CD4-positive, alpha-beta T cell treated with Interleukin-4 for 1 hour (primary cell): ENCODE data around the gene HOXD11.

Experiments
- DNase-seq, 2 donors: peaks; one replicate each; pipeline ENCODE4 v3.0.0-alpha.2; 2020 to 2022

Gene HOXD11

DNA sequence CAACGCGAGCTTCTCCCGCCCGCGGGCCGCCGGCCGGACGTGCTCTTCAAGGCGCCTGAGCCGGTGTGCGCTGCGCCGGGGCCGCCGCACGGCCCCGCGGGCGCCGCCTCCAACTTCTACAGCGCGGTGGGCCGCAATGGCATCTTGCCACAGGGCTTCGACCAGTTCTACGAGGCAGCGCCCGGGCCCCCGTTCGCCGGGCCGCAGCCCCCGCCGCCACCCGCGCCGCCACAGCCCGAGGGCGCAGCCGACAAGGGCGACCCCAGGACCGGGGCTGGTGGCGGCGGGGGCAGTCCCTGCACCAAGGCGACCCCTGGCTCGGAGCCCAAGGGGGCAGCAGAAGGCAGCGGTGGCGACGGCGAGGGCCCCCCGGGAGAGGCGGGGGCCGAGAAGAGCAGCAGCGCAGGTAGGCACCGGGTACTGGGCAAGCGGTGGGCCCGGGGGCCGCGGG, 676 bp downstream of the HOXD11 start:
- DNase-seq, result no peak

- no peak for DNase-seq
Observed at GRCh38 chr2:176109192-176109901, 2.3 kb downstream of the HOXD11 start.

DNA sequence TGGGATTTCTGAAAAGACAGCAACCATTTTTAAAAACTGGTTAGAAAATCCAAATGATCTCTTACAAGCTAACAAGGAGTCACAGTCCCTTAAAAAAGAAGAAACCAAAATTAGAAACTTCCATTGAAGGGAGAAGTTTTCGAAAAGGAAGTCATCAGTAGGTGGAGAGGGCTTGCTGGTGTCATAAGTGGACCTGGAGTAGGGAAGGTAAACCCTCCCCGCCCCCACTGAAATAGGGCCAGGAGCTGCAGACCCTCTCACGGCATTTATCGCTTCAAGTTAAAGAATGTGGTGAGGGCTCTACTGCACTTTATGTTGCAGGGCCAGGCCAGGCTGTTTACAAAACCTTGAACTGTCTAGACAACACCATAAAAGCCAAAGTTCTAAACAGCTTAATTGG, 2.9 kb downstream of the HOXD11 start:
- no peak for DNase-seq

GRCh38 chr2:176110415-176111308, 3.6 kb downstream of the HOXD11 start:
- DNase-seq, result no peak

GRCh38 chr2:176111309-176111663, 4.2 kb downstream of the HOXD11 start:
- DNase-seq, result no peak

DNA sequence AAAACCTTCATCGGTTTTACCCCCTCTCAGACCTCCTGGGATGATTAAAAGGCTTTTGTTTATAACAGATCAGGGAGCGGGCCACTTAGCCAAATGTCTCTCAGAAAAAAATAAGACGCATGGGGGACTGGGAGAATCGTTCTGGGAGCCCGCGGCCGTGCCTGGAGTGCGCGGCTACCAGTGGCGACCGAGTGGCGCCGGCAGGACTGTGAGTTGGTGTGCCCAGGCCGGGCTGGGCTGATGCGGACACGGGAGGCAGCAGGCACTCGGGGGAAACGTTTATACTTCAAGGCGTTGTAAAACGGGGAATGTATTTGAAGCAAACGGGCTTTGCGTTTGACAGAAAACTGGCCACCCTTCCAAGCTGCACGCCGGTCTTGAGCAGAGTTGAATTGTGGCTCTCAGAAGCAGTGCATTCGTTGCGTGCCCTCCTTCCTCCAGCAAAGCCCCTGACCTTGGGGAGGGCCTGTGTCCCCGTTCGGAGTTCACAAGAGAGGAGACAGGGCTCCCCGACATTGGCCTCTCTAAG, 4.8 kb downstream of the HOXD11 start:
- DNase-seq, result no peak

- no peak for DNase-seq
Observed at GRCh38 chr2:176112375-176113302, 5.6 kb downstream of the HOXD11 start.

DNA sequence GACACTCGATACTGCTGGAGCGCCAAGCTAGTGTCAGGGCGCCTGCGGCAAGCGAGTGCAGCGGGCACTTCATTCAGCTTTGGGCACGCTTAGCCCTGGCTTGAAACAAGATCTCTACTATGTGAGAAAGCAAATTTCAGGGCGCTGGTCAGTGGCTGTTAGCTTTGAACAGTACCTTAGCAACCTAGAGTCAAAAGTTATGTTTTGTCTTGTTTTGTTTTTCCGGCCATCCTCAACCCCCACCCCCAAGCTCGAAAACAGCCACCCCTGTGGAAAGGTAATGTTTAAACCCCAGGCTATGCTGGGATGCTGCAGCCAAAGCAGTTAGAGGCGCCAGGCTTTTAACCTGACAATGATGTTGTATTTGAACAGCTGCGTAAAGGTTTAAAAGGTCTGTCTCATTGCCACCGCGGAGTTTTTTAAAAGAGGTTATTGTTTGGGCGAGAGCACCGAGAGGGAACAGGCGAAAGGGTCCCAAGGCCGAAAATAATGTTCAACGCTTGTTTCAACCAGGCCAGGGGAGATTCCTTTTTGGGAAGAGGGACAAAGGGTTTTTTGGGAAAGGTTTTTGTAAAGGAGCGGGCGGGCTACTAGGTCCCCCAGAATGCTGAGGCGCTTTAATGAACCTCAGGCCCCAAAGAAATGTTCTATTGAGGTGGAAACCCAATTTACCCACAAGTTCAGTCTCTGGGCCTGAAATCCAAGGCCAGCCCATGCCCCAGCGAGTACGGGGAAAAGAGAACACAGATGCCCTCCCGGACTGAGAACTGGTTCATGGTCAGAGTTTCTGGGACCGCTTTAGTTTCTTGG, 7.2 kb downstream of the HOXD11 start:
- DNase-seq, result no peak

GRCh38 chr2:176114930-176115625, 8.0 kb downstream of the HOXD11 start:
- no peak for DNase-seq

DNA sequence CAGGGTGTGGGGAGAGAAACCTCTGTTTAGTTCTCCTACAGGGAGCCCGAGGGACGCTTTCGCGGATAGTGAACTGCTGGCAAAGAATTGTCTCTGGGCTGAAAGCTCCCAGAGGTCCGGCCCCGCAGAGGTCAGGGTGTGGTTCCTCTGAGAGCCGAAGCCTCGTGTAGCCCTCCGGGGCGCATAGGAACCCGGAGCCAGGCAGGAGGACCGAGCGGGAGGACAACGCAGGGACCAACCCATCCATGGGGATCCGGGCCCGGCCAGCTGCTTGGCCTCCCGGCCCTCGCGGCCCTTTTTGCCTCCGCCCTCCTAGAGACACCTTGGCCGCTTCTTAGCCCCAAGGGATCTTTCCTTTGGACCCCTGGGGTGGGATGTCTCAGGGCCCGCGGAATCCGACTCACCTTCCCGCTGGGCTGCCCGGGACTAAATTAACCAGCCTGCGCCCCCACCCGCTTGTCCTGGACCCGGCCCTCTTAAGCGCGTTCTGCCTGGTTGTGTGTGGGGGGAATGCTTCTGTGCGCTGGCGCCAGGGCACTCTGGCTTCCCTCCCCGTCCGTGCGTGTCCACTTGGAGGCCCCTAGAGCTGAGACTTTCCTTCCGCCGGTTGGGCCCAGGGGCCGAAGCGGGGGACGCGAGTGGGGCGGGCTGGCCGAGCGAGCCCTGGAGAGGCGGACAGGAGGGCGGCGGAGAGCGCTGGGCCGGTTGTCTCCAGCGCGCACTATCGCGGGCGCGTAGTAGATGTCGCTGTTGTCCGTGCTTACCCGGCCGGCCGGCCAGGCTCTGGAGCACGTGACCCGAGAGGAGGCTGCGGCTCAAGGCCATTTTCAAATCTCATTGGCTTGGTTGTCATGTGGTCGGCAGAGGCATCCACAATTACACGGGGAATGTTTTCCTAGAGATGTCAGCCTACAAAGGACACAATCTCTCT, 9.1 kb downstream of the HOXD11 start, which contains the start of gene HOXD10:
Gene HOXD10 (plus strand): TSS at position 896 of the 931 bp plus-strand sequence. CDS start 56 bp downstream, outside the sequence.
- no peak for DNase-seq

- no peak for DNase-seq
Observed at GRCh38 chr2:176117162-176117822, 10.2 kb downstream of the HOXD11 start.

GRCh38 chr2:176117823-176118371, 10.8 kb downstream of the HOXD11 start:
- DNase-seq, result no peak

GRCh38 chr2:176118601-176119339, 11.7 kb downstream of the HOXD11 start:
- no peak for DNase-seq

- no peak for DNase-seq
Observed at GRCh38 chr2:176120364-176121189, 13.5 kb downstream of the HOXD11 start.

GRCh38 chr2:176121190-176122051, 14.3 kb downstream of the HOXD11 start:
- DNase-seq, result no peak

- DNase-seq, result no peak
Observed at GRCh38 chr2:176122052-176122682, 15.1 kb downstream of the HOXD11 start.
